ENCODE data around the gene CYBC1.

GRCh38 chr17:82414548-82415281 lies 35.8 kb downstream of the CYBC1 start:
- TF ChIP-seq GATA3 (IDR thresholded peaks at IDR 0.05; ENCODE audit: low read depth, low read length) (no peak), GATA2 (IDR thresholded peaks at IDR 0.05; ENCODE audit: low read depth, low read length) (no peak)
